SK-N-SH (cell line): ENCODE data around the gene PLXDC1. TPM values are rescaled to one million over a fixed set of nuclear protein-coding genes. Genes with fewer than 3 reads are reported as not detected.

ENCODE experiments used
- CTCF ChIA-PET: fragments of 300-600, 350-600 bp; formaldehyde crosslinking; extraction: SDS; loops from one replicate; lab custom pipeline; 2021; lab: Yijun Ruan, JAX
- POLR2A ChIA-PET: fragments of 350-600 bp; sonication (Branson Sonifier 250); formaldehyde crosslinking; extraction: SDS; loops from one replicate; lab custom pipeline; 2020; ENCODE audit warnings: antibody characterized with exemption, inconsistent platforms; lab: Yijun Ruan, JAX
- DNase-seq: peaks from one replicate; pipeline ENCODE4 v3.0.0; 2012
- H2AFZ ChIP-seq: fragments of 200-600 bp; sonication (generic); 2 replicates; pipeline ENCODE4 v1.8.1; 2016; ENCODE audit warnings: antibody characterized with exemption, mild to moderate bottlenecking, low read depth
- H3F3A ChIP-seq: fragments of 200-600 bp; sonication (generic); replicated peaks from 2 replicates; pipeline ENCODE3; 2016; ENCODE audit warnings: antibody characterized with exemption, mild to moderate bottlenecking; ENCODE audit not compliant: insufficient read depth
- H3K27ac ChIP-seq, 2 experiments: fragments of 200-500 bp in 1 of 2; fragments of 200-600 bp in 1 of 2; sonication (Bioruptor generic) in 1 of 2; sonication (generic), shearing (Covaris generic) in 1 of 2; 2 replicates each; pipeline versions ENCODE4 v1.5.1 to v1.6.1; 2014 to 2016; ENCODE audit warnings: low read depth in 2 of 2, inconsistent platforms in 1 of 2, low read length in 1 of 2, mild to moderate bottlenecking in 1 of 2, mixed read lengths in 1 of 2
- H3K27me3 ChIP-seq: fragments of 200-600 bp; sonication (generic), shearing (Covaris generic); 2 replicates; pipeline ENCODE4 v1.6.1; 2016; ENCODE audit warnings: mixed run types; ENCODE audit not compliant: insufficient read depth
- H3K36me3 ChIP-seq, 2 experiments: fragments of 200-500 bp in 1 of 2; fragments of 200-600 bp in 1 of 2; sonication (Bioruptor generic) in 1 of 2; sonication (generic) in 1 of 2; replicated peaks in 1 of 2; 2 replicates each; pipeline versions ENCODE3 to v1.5.1; 2014 to 2016; ENCODE audit warnings: low read length in 1 of 2, mild to moderate bottlenecking in 1 of 2; ENCODE audit not compliant: insufficient read depth in 2 of 2, control insufficient read depth in 1 of 2
- H3K4me1 ChIP-seq, 2 experiments: fragments of 200-500 bp in 1 of 2; fragments of 200-600 bp in 1 of 2; sonication (Bioruptor generic) in 1 of 2; sonication (generic), shearing (Covaris generic) in 1 of 2; 2 replicates each; pipeline versions ENCODE4 v1.5.1 to v1.6.1; 2014 to 2016; ENCODE audit warnings: low read depth in 1 of 2, low read length in 1 of 2, mixed run types in 1 of 2; ENCODE audit not compliant: insufficient read depth in 2 of 2, control insufficient read depth in 1 of 2
- H3K4me2 ChIP-seq: fragments of 200-600 bp; sonication (generic), shearing (Covaris generic); 2 replicates; pipeline ENCODE4 v1.6.1; 2017; ENCODE audit warnings: mixed run types
- H3K4me3 ChIP-seq, 2 experiments: fragments of 200-500 bp in 1 of 2; fragments of 200-600 bp in 1 of 2; sonication (Bioruptor generic) in 1 of 2; sonication (generic), shearing (Covaris generic) in 1 of 2; 2 replicates each; pipeline versions ENCODE4 v1.5.1 to v1.8.1; 2014 to 2016; ENCODE audit warnings: low read depth in 2 of 2, inconsistent platforms in 1 of 2, low read length in 1 of 2, mild to moderate bottlenecking in 1 of 2, mixed read lengths in 1 of 2, moderate library complexity in 1 of 2
- H3K79me2 ChIP-seq: fragments of 200-600 bp; sonication (generic); 2 replicates; pipeline ENCODE4 v1.8.1; 2017; ENCODE audit warnings: mild to moderate bottlenecking; ENCODE audit not compliant: insufficient read depth
- H3K9ac ChIP-seq: fragments of 200-600 bp; sonication (generic); 2 replicates; pipeline ENCODE4 v1.6.1; 2017; ENCODE audit warnings: mixed run types
- H3K9me2 ChIP-seq: fragments of 200-600 bp; sonication (generic); 2 replicates; pipeline ENCODE4 v1.6.1; 2017; ENCODE audit warnings: mixed run types
- H3K9me3 ChIP-seq: fragments of 200-600 bp; sonication (generic); 2 replicates; pipeline ENCODE4 v1.6.1; 2017; ENCODE audit warnings: mixed run types, mild to moderate bottlenecking, moderate library complexity
- H4K20me1 ChIP-seq: fragments of 200-600 bp; sonication (generic); 2 replicates; pipeline ENCODE4 v1.6.1; 2017; ENCODE audit warnings: mild to moderate bottlenecking, mixed run types; ENCODE audit not compliant: insufficient read depth
- CHD2 ChIP-seq: fragments of 150-350 bp; IDR thresholded peaks from 2 replicates; pipeline ENCODE4 v1.6.1; 2018; ENCODE audit warnings: low read length; ENCODE audit not compliant: partially characterized antibody
- CTCF ChIP-seq: fragments of 200-600 bp; sonication (generic); IDR thresholded peaks from 2 replicates; pipeline ENCODE4 v1.6.1; 2017; ENCODE audit warnings: antibody characterized with exemption, mild to moderate bottlenecking, moderate library complexity
- ELF1 ChIP-seq: IDR thresholded peaks from 2 replicates; pipeline ENCODE4 v1.4.0; 2012
- EP300 ChIP-seq, 2 experiments: IDR thresholded peaks; 2 replicates each; pipeline versions ENCODE4 v1.4.0 to v1.6.1; 2012; ENCODE audit warnings: borderline replicate concordance in 1 of 2, low read depth in 1 of 2, low read length in 1 of 2
- EZH2phosphoT487 ChIP-seq: fragments of 200-600 bp; sonication (generic); IDR thresholded peaks from 2 replicates; pipeline ENCODE4 v1.6.1; 2017; ENCODE audit warnings: low read depth, mixed run types, mild to moderate bottlenecking, antibody characterized with exemption, moderate library complexity, borderline replicate concordance
- FOXJ3 ChIP-seq: sonication (generic); formaldehyde crosslinking; IDR thresholded peaks from 2 replicates; pipeline ENCODE4 v1.5.1; 2020; ENCODE audit warnings: mild to moderate bottlenecking, missing genetic modification reagents
- JUND ChIP-seq: IDR thresholded peaks from 2 replicates; pipeline ENCODE4 v1.4.0; 2012
- MAX ChIP-seq: IDR thresholded peaks from 2 replicates; pipeline ENCODE4 v1.4.0; 2012; ENCODE audit warnings: low read depth
- MEF2A ChIP-seq: IDR thresholded peaks from 2 replicates; pipeline ENCODE4 v1.4.0; 2012; ENCODE audit warnings: low read depth, borderline replicate concordance
- MXI1 ChIP-seq: IDR thresholded peaks from 2 replicates; pipeline ENCODE4 v1.6.1; 2012; ENCODE audit warnings: mild to moderate bottlenecking, low read depth, low read length, improper control_type of control experiment
- NFIC ChIP-seq: IDR thresholded peaks from 2 replicates; pipeline ENCODE4 v1.4.0; 2012; ENCODE audit warnings: borderline replicate concordance
- POLR2AphosphoS5 ChIP-seq: IDR thresholded peaks from 2 replicates; pipeline ENCODE4 v1.6.1; 2012; ENCODE audit warnings: low read depth, low read length
- RXRA ChIP-seq: IDR thresholded peaks from 2 replicates; pipeline ENCODE4 v1.4.0; 2012; ENCODE audit warnings: low read depth, mild to moderate bottlenecking, borderline replicate concordance
- SIN3A ChIP-seq: IDR thresholded peaks from 2 replicates; pipeline ENCODE4 v1.6.1; 2012; ENCODE audit warnings: low read depth, mild to moderate bottlenecking, low read length, moderate library complexity, borderline replicate concordance
- SMC3 ChIP-seq: IDR thresholded peaks from 2 replicates; pipeline ENCODE4 v1.6.1; 2012; ENCODE audit warnings: low read depth, low read length, improper control_type of control experiment
- TCF12 ChIP-seq: IDR thresholded peaks from 2 replicates; pipeline ENCODE4 v1.4.0; 2012
- WGBS: methylation state at CpG from one replicate; pipeline ENCODE4 v1.1.6; 2017; ENCODE audit warnings: low lambda C conversion rate; 5-methylcytosine and 5-hydroxymethylcytosine counted together
- polyA plus RNA-seq, 3 experiments: library from polyadenylated mRNA; depleted of rRNA; stranded (reverse); fragments of >200 nt; gene quantifications; 2 replicates each; pipeline ENCODE4 v1.2.3, GENCODE V29; 2012

The PLXDC1 gene
- polyA plus RNA-seq, 1 of the 3 experiments (the other 2 are of a cell fraction): 1.5 TPM

- ChIA-PET POLR2A (no interaction called here), CTCF (no interaction called here)
- 94% methylated on average over 5 of the region's 5 CpGs for WGBS
- DNase-seq: no peak
- Histone ChIP-seq H3K4me3 (no peak overlapping the region), H3K27me3 (no peaks in the 10 kb centered on the region), H4K20me1 (no peaks in the 10 kb centered on the region), H3F3A (peaks cover 3% of the 10 kb centered on the region), H3K9me3 (no peaks in the 10 kb centered on the region), H3K4me1 (no peaks in the 10 kb centered on the region), H3K9ac (no peak overlapping the region), H3K9me2 (no peaks in the 10 kb centered on the region), H3K27ac (no peak overlapping the region), H3K79me2 (no peaks in the 10 kb centered on the region), H3K36me3 (peaks cover 33 to 43% of the 10 kb centered on the region in 2 experiments), H3K4me2 (no peak overlapping the region), H2AFZ (no peak overlapping the region)
- TF ChIP-seq JUND (no peak), NFIC (no peak), SMC3 (no peak), CTCF (no peak), RXRA (no peak)
These were observed 29.9 kb upstream of the PLXDC1 start for GRCh38 chr17:39181303-39181702.

GRCh38 chr17:39178536-39178935 lies 27.1 kb upstream of the PLXDC1 start:
- Histone ChIP-seq H3K9me2 (no peaks in the 10 kb centered on the region), H3K36me3 (peaks cover 33% of the 10 kb centered on the region in 2 experiments), H2AFZ (no peak overlapping the region), H3K4me1 (no peaks in the 10 kb centered on the region; a peak in 1 of 4 replicates), H3K4me3 (no peak overlapping the region), H3K27ac (no peak overlapping the region), H3K9me3 (no peaks in the 10 kb centered on the region), H3F3A (peaks cover 3% of the 10 kb centered on the region)
- 81% methylated on average over 4 of the region's 4 CpGs for WGBS
- TF ChIP-seq MXI1 (no peak), MEF2A (no peak), SIN3A (no peak), MAX (no peak), FOXJ3 (CRISPR knock-in tag) (no peak), ELF1 (no peak), CHD2 (no peak), POLR2AphosphoS5 (no peak), EZH2phosphoT487 (no peak), JUND (no peak), TCF12 (no peak), EP300 (IDR thresholded peaks at IDR 0.05; ENCODE audit: borderline replicate concordance in 1 of 2, low read depth in 1 of 2, low read length in 1 of 2) (no peak)
- TF ChIP-seq, all 33 proteins: peak for 0
- POLR2A ChIA-PET: no interaction called here
- no peak for DNase-seq
- H3K79me2 ChIP-seq: no peaks in the 10 kb centered on the region
- no peaks in the 10 kb centered on the region for H3K27me3 ChIP-seq
- no peaks in the 10 kb centered on the region for H4K20me1 ChIP-seq
- CTCF ChIA-PET: interaction anchor here (1.4 to 6.2 kb wide), 2 partner anchors 13 to 24 kb away, joined by 5 to 71 read pairs; partner anchors contain the start of gene PLXDC1
- H3K9ac ChIP-seq: no peak overlapping the region
- H3K4me2 ChIP-seq: no peak overlapping the region
